H1 (cell line): ENCODE data around the gene TMEM117. TPM values are rescaled to one million over a fixed set of nuclear protein-coding genes. Genes with fewer than 3 reads are reported as not detected.

Experiments used
- CTCF ChIA-PET: fragments of 300-600 bp; sonication (Branson Sonifier 250); formaldehyde crosslinking; loops from one replicate; lab custom pipeline; 2021; ENCODE audit not compliant: partially characterized antibody; lab: Charles Lee
- POLR2A ChIA-PET: fragments of 300-600 bp; sonication (Branson Sonifier 250); formaldehyde crosslinking; loops from one replicate; lab custom pipeline; 2021; ENCODE audit warnings: inconsistent platforms; ENCODE audit not compliant: partially characterized antibody; lab: Charles Lee
- DNase-seq, 2 experiments: peaks; one replicate each; pipeline versions ENCODE4 v3.0.0 to v3.0.0-alpha.2; 2010 to 2022; ENCODE audit warnings: low spot score in 2 of 2, low read depth in 1 of 2, mixed read lengths in 1 of 2
- FAIRE-seq: peaks from 2 replicates; lab custom pipeline; 2011; peaks lifted over from hg19 to GRCh38; lab: Jason Lieb, UNC
- H2AFZ ChIP-seq: 2 replicates; pipeline ENCODE4 v1.8.1; 2012; ENCODE audit warnings: low read length, inconsistent platforms
- H2AK5ac ChIP-seq: 2 replicates; pipeline ENCODE4 v1.6.1; 2013; ENCODE audit warnings: low read depth, low read length
- H2BK120ac ChIP-seq: replicated peaks from 2 replicates; pipeline ENCODE3; 2013; ENCODE audit warnings: low read depth, low read length, inconsistent platforms
- H2BK12ac ChIP-seq: 2 replicates; pipeline ENCODE4 v1.6.1; 2013; ENCODE audit warnings: low read depth, low read length
- H2BK15ac ChIP-seq: 2 replicates; pipeline ENCODE4 v1.6.1; 2013; ENCODE audit warnings: low read length
- H2BK20ac ChIP-seq: 2 replicates; pipeline ENCODE4 v1.6.1; 2013; ENCODE audit warnings: low read length
- H2BK5ac ChIP-seq: 2 replicates; pipeline ENCODE4 v1.6.1; 2013; ENCODE audit warnings: low read depth, low read length
- H3K14ac ChIP-seq: 2 replicates; pipeline ENCODE4 v1.6.1; 2013; ENCODE audit warnings: inconsistent platforms; ENCODE audit not compliant: insufficient read length
- H3K18ac ChIP-seq: 2 replicates; pipeline ENCODE4 v1.6.1; 2013; ENCODE audit warnings: low read length; ENCODE audit errors: extremely low read depth
- H3K23ac ChIP-seq: 2 replicates; pipeline ENCODE4 v1.6.1; 2013; ENCODE audit warnings: inconsistent platforms; ENCODE audit not compliant: insufficient read length
- H3K23me2 ChIP-seq: 2 replicates; pipeline ENCODE4 v1.6.1; 2013; ENCODE audit warnings: low read depth, low read length
- H3K27ac ChIP-seq: 2 replicates; pipeline ENCODE4 v1.6.1; 2011; ENCODE audit warnings: low read depth, low read length, inconsistent platforms
- H3K27me3 ChIP-seq, 4 experiments: replicated peaks in 1 of 4; 1 replicate in 1 of 4; 2 replicates in 3 of 4; pipeline versions ENCODE4 v1.6.1 to v1.8.1; 2011 to 2013; ENCODE audit warnings: low read length in 3 of 4, mild to moderate bottlenecking in 3 of 4, inconsistent platforms in 2 of 4, mixed read lengths in 2 of 4, moderate library complexity in 1 of 4; ENCODE audit not compliant: control insufficient read depth in 3 of 4, insufficient read depth in 3 of 4; ENCODE audit errors: extremely low read depth in 1 of 4
- H3K36me3 ChIP-seq, 4 experiments: 2 replicates each; pipeline versions ENCODE4 v1.6.1 to v1.8.1; 2011 to 2013; ENCODE audit warnings: mild to moderate bottlenecking in 4 of 4, low read length in 3 of 4, moderate library complexity in 2 of 4, control low read depth in 1 of 4, inconsistent platforms in 1 of 4; ENCODE audit not compliant: insufficient read depth in 4 of 4, control insufficient read depth in 2 of 4
- H3K4ac ChIP-seq: replicated peaks from 2 replicates; pipeline ENCODE3; 2013; ENCODE audit warnings: low read length, low read depth, mixed read lengths, inconsistent platforms; ENCODE audit not compliant: insufficient read length
- H3K4me1 ChIP-seq, 4 experiments: replicated peaks in 1 of 4; 1 replicate in 1 of 4; 2 replicates in 3 of 4; pipeline versions ENCODE4 v1.6.1 to v1.8.1; 2011 to 2013; ENCODE audit warnings: low read length in 3 of 4, inconsistent platforms in 2 of 4, mixed read lengths in 1 of 4; ENCODE audit not compliant: insufficient read depth in 4 of 4, control insufficient read depth in 3 of 4
- H3K4me2 ChIP-seq, 2 experiments: 2 replicates each; pipeline versions ENCODE4 v1.6.1 to v1.8.1; 2011 to 2013; ENCODE audit warnings: low read depth in 2 of 2, low read length in 2 of 2, control low read depth in 1 of 2, inconsistent platforms in 1 of 2, mild to moderate bottlenecking in 1 of 2; ENCODE audit not compliant: insufficient read depth in 1 of 2
- H3K4me3 ChIP-seq, 4 experiments: fragments of 200-600, 300-600 bp in 1 of 4; sonication (generic), shearing (Covaris generic), sonication (Bioruptor Twin) in 1 of 4; 2 replicates each; pipeline versions ENCODE4 v1.5.1 to v1.8.1; 2011 to 2016; ENCODE audit warnings: low read length in 4 of 4, low read depth in 3 of 4, control low read depth in 2 of 4, inconsistent platforms in 2 of 4, mild to moderate bottlenecking in 2 of 4, mixed read lengths in 1 of 4, moderate library complexity in 1 of 4; ENCODE audit not compliant: insufficient read depth in 2 of 4; ENCODE audit errors: extremely low read depth in 1 of 4
- H3K56ac ChIP-seq: replicated peaks from 2 replicates; pipeline ENCODE3; 2013; ENCODE audit warnings: low read depth, mild to moderate bottlenecking, mixed read lengths, low read length, inconsistent platforms; ENCODE audit not compliant: insufficient read length
- H3K79me1 ChIP-seq: 2 replicates; pipeline ENCODE4 v1.6.1; 2013; ENCODE audit warnings: low read depth, low read length, control low read depth
- H3K79me2 ChIP-seq, 2 experiments: 2 replicates each; pipeline versions ENCODE4 v1.6.1 to v1.8.1; 2012 to 2013; ENCODE audit warnings: low read length in 2 of 2, mild to moderate bottlenecking in 2 of 2, inconsistent platforms in 1 of 2; ENCODE audit not compliant: insufficient read depth in 2 of 2, control insufficient read depth in 1 of 2
- H3K9ac ChIP-seq, 4 experiments: replicated peaks in 1 of 4; 1 replicate in 1 of 4; 2 replicates in 3 of 4; pipeline versions ENCODE4 v1.6.1 to v1.8.1; 2011 to 2013; ENCODE audit warnings: low read depth in 3 of 4, low read length in 3 of 4, control low read depth in 2 of 4, mild to moderate bottlenecking in 2 of 4, moderate library complexity in 2 of 4, inconsistent platforms in 1 of 4; ENCODE audit errors: extremely low read depth in 1 of 4
- H3K9me3 ChIP-seq, 2 experiments: 2 replicates each; pipeline versions ENCODE4 v1.6.1 to v1.8.1; 2012 to 2013; ENCODE audit warnings: mild to moderate bottlenecking in 2 of 2, moderate library complexity in 2 of 2, control low read depth in 1 of 2, inconsistent platforms in 1 of 2, low read depth in 1 of 2, low read length in 1 of 2, mixed read lengths in 1 of 2; ENCODE audit not compliant: insufficient read depth in 2 of 2
- H4K20me1 ChIP-seq, 2 experiments: replicated peaks in 1 of 2; 2 replicates each; pipeline versions ENCODE3 to v1.8.1; 2011 to 2013; ENCODE audit warnings: inconsistent platforms in 2 of 2, low read length in 2 of 2, mild to moderate bottlenecking in 1 of 2; ENCODE audit not compliant: insufficient read depth in 2 of 2, control insufficient read depth in 1 of 2
- H4K5ac ChIP-seq: 2 replicates; pipeline ENCODE4 v1.6.1; 2013; ENCODE audit warnings: low read length, low read depth, mixed read lengths, inconsistent platforms; ENCODE audit not compliant: insufficient read length
- H4K8ac ChIP-seq: 2 replicates; pipeline ENCODE4 v1.8.0; 2013; ENCODE audit warnings: mild to moderate bottlenecking, moderate library complexity, low read length, inconsistent platforms; ENCODE audit not compliant: insufficient read depth; ENCODE audit errors: extremely low read depth
- H4K91ac ChIP-seq: replicated peaks from 2 replicates; pipeline ENCODE3; 2013; ENCODE audit warnings: low read length, mixed read lengths, inconsistent platforms; ENCODE audit not compliant: insufficient read length
- ATF2 ChIP-seq: IDR thresholded peaks from 2 replicates; pipeline ENCODE4 v1.6.1; 2012; ENCODE audit warnings: low read length, inconsistent platforms
- BRCA1 ChIP-seq: IDR thresholded peaks from 2 replicates; pipeline ENCODE4 v1.6.1; 2012; ENCODE audit warnings: low read depth, low read length, improper control_type of control experiment
- CTCF ChIP-seq, 3 experiments: IDR thresholded peaks; 1 replicate in 2 of 3; 2 replicates in 1 of 3; pipeline versions ENCODE4 v1.5.1 to v1.6.1; 2011; ENCODE audit warnings: low read length in 3 of 3, mild to moderate bottlenecking in 3 of 3, inconsistent platforms in 2 of 3, low read depth in 1 of 3, moderate library complexity in 1 of 3; ENCODE audit not compliant: insufficient read depth in 1 of 3; ENCODE audit errors: control extremely low read depth in 1 of 3
- JUND ChIP-seq: IDR thresholded peaks from 2 replicates; pipeline ENCODE4 v1.6.1; 2011; ENCODE audit warnings: mild to moderate bottlenecking, improper control_type of control experiment, low read length
- NRF1 ChIP-seq: IDR thresholded peaks from 2 replicates; pipeline ENCODE4 v1.6.1; 2011; ENCODE audit warnings: mild to moderate bottlenecking, low read depth, low read length, improper control_type of control experiment
- POLR2A ChIP-seq, 2 experiments: IDR thresholded peaks; 1 replicate in 1 of 2; 2 replicates in 1 of 2; pipeline ENCODE4 v1.6.1; 2011; ENCODE audit warnings: low read depth in 2 of 2, low read length in 2 of 2, mild to moderate bottlenecking in 2 of 2; ENCODE audit errors: control extremely low read depth in 1 of 2
- USF2 ChIP-seq: IDR thresholded peaks from 2 replicates; pipeline ENCODE4 v1.6.1; 2011; ENCODE audit warnings: low read length, improper control_type of control experiment
- polyA plus RNA-seq, 7 experiments: library from polyadenylated mRNA; depleted of rRNA in 3 of 7; stranded (reverse) in 5 of 7; unstranded in 2 of 7; fragments of >200 nt in 5 of 7; fragments of 200-250 nt in 2 of 7; gene quantifications; 1 replicate in 5 of 7; 2 replicates in 1 of 7; 4 replicates in 1 of 7; pipeline versions ENCODE4 v1.2.1 to v1.2.3, GENCODE V29; 2011 to 2013; ENCODE audit warnings: missing spikeins in 2 of 7, mixed read lengths in 2 of 7
- total RNA-seq: library from RNA; stranded (reverse); fragmentation: NEBNext Ultra II Directional; extraction: Animal tissue kit (Norgen Biotek cat#: 25700); gene quantifications from 2 replicates; pipeline ENCODE4 v1.2.1, GENCODE V29; 2021

TMEM117 gene
- total and polyA plus RNA-seq, 2 of the 8 experiments (the other 6 are each of a cell fraction or from before 2014, with no cell fraction given): 0.80 to 1.4 TPM

GRCh38 chr12:43786899-43787693, 48.8 kb upstream of the TMEM117 start:
- Histone ChIP-seq H3K9me3 (no peaks in the 10 kb centered on the region), H2BK12ac (no peak overlapping the region), H3K4ac (no peak overlapping the region), H4K8ac (no peak overlapping the region), H3K9ac (no peak overlapping the region), H2BK15ac (no peak overlapping the region), H3K56ac (no peak overlapping the region), H3K14ac (no peak overlapping the region), H3K79me1 (no peaks in the 10 kb centered on the region), H4K20me1 (no peaks in the 10 kb centered on the region), H3K4me3 (no peak overlapping the region), H3K23ac (no peak overlapping the region), H3K4me2 (no peak overlapping the region), H2BK20ac (no peak overlapping the region), H4K91ac (no peak overlapping the region), H3K18ac (no peak overlapping the region), H3K4me1 (no peaks in the 10 kb centered on the region), H3K36me3 (no peaks in the 10 kb centered on the region; a peak in 1 of 8 replicates), H3K27me3 (no peaks in the 10 kb centered on the region), H4K5ac (no peak overlapping the region), H2BK5ac (no peak overlapping the region), H3K79me2 (no peaks in the 10 kb centered on the region), H3K27ac (no peak overlapping the region), H3K23me2 (no peaks in the 10 kb centered on the region), H2BK120ac (no peak overlapping the region), H2AFZ (no peak overlapping the region), H2AK5ac (no peak overlapping the region)
- ChIA-PET CTCF (interaction anchor here (0.9 to 2.0 kb wide), 3 partner anchors 10 to 96 kb away, joined by 3 to 7 read pairs (median 5); partner anchors contain the start of gene TWF1), POLR2A (no interaction called here)
- FAIRE-seq (no peak), DNase-seq (no peak)
- TF ChIP-seq CTCF (IDR thresholded peaks at IDR 0.05; ENCODE audit: control extremely low read depth in 1 of 3, insufficient read depth in 1 of 3, low read depth in 1 of 3, low read length in 3 of 3) (no peak), POLR2A (IDR thresholded peaks at IDR 0.05; ENCODE audit: control extremely low read depth in 1 of 2, low read depth in 2 of 2, low read length in 2 of 2) (no peak), ATF2 (no peak), NRF1 (no peak), BRCA1 (no peak), USF2 (no peak), JUND (no peak)
